ENCODE data around the gene TAL2. TPM values are rescaled to one million over a fixed set of nuclear protein-coding genes. Genes with fewer than 3 reads are reported as not detected.

Gene TAL2
- total RNA-seq, 4 donors from 2014 or later = 0.55 TPM; not detected in 3

DNA sequence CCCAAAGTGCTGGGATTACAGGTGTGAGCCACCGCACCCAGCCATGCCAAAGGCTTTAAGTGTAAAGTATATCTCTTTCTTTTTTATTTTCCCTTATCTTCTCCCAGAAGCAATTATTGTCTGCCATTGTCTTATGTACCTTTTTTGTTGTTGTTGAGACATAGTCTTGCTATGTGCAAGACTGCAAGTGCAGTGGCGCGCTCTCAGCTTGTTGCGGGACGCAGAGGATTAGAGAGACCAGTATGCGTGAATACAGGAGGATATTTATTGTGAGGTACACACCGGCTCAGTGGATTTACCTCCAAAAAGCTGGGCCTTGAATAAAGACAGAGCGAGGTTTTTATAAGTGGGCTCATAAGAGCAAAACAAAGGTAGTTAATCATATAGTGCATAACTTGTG lies 43.9 kb downstream of the TAL2 start:
- Histone ChIP-seq H3K9me3 (no peaks in the 10 kb centered on the region), H3K4me1 (no peaks in the 10 kb centered on the region), H3K4me3 (no peak overlapping the region), H3K27ac (no peak overlapping the region), H3K36me3 (no peaks in the 10 kb centered on the region), H3K27me3 (no peaks in the 10 kb centered on the region)
- intact Hi-C loops (cut with DNase I; ENCODE audit: low total_unique reads) = no loop called here
- TF ChIP-seq, protein P1, sequence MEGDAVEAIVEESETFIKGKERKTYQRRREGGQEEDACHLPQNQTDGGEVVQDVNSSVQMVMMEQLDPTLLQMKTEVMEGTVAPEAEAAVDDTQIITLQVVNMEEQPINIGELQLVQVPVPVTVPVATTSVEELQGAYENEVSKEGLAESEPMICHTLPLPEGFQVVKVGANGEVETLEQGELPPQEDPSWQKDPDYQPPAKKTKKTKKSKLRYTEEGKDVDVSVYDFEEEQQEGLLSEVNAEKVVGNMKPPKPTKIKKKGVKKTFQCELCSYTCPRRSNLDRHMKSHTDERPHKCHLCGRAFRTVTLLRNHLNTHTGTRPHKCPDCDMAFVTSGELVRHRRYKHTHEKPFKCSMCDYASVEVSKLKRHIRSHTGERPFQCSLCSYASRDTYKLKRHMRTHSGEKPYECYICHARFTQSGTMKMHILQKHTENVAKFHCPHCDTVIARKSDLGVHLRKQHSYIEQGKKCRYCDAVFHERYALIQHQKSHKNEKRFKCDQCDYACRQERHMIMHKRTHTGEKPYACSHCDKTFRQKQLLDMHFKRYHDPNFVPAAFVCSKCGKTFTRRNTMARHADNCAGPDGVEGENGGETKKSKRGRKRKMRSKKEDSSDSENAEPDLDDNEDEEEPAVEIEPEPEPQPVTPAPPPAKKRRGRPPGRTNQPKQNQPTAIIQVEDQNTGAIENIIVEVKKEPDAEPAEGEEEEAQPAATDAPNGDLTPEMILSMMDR (IDR thresholded peaks at IDR 0.05) = no peak
- TF ChIP-seq POLR2A (IDR thresholded peaks at IDR 0.05) = no peak
- no peak for DNase-seq

DNA sequence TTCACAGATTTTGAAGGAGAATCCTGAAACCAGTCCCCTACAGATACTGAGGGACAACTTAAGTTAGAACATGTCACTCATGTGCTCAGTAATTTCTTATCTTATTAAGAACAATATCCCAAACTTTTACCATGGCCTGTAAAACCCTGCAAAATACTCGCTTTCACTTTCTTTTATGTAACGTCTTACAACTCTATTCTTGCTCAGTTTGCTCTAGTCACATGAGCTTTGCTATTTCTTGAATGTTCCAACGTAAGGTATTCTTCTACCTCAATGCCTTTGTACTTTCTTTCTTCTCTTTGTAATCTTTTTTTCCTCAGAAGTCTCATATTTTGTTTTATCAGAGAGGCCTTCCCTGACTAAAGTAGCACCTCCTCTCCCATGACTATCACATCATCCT lies 46.1 kb downstream of the TAL2 start:
- Histone ChIP-seq H3K27ac (no peak overlapping the region), H3K36me3 (no peaks in the 10 kb centered on the region), H3K27me3 (no peaks in the 10 kb centered on the region), H3K9me3 (no peaks in the 10 kb centered on the region), H3K4me3 (no peak overlapping the region), H3K4me1 (no peaks in the 10 kb centered on the region)
- intact Hi-C loops (cut with DNase I; ENCODE audit: low total_unique reads) = no loop called here
- DNase-seq = no peak
- TF ChIP-seq POLR2A (IDR thresholded peaks at IDR 0.05) = no peak
- TF ChIP-seq, protein P1 (IDR thresholded peaks at IDR 0.05) = no peak

DNA sequence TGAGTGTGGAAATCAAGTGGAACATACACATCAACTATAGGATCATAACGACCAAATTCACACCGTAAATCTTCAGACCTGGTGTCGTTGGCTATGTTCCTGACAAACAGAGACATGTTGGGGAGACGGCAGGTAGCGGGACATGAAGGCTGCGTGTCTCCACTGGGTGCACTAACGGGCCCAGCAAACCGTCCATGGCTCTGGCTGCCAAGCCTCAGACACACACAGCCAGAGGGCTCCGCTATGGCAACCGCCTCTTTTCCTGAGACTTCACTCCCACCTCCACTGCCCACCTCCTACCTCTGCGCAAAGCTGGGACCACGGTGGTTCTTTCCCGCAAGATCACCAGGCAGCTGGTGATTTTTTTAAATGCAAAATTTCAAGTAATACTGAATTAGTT lies 48.4 kb downstream of the TAL2 start:
- no peak for TF ChIP-seq POLR2A (IDR thresholded peaks at IDR 0.05)
- TF ChIP-seq, protein P1 (IDR thresholded peaks at IDR 0.05) = no peak
- no peaks in the 10 kb centered on the region for H3K4me1 ChIP-seq
- no peaks in the 10 kb centered on the region for H3K27me3 ChIP-seq
- no peak overlapping the region for H3K4me3 ChIP-seq
- intact Hi-C loops (cut with DNase I; ENCODE audit: low total_unique reads) = no loop called here
- H3K36me3 ChIP-seq = no peaks in the 10 kb centered on the region
- no peaks in the 10 kb centered on the region for H3K9me3 ChIP-seq
- DNase-seq = no peak
- no peak overlapping the region for H3K27ac ChIP-seq

DNA sequence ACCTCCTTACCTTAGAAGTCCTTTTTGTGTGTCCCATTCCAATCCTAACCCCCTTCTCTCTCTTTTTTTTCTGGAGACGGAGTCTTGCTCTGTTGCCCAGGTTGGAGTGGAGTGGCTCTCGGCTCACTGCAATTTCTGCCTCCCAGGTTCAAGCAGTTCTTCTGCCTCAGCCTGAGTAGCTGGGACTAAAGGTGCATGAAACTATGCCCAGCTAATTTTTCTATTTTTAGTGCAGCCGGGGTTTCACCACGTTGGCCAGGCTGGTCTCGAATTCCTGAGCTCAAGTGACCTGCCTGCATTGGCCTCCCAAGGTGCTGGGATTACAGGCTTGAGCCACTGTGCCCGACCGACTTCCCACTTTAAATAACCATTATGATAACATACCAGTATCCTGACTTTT lies 49.6 kb downstream of the TAL2 start:
- Histone ChIP-seq H3K9me3 (no peaks in the 10 kb centered on the region), H3K4me1 (no peaks in the 10 kb centered on the region), H3K27ac (no peak overlapping the region), H3K4me3 (no peak overlapping the region), H3K27me3 (no peaks in the 10 kb centered on the region), H3K36me3 (no peaks in the 10 kb centered on the region)
- intact Hi-C loops (cut with DNase I; ENCODE audit: low total_unique reads) = no loop called here
- DNase-seq = no peak
- no peak for TF ChIP-seq POLR2A (IDR thresholded peaks at IDR 0.05)
- TF ChIP-seq, protein P1 (IDR thresholded peaks at IDR 0.05) = no peak

DNA sequence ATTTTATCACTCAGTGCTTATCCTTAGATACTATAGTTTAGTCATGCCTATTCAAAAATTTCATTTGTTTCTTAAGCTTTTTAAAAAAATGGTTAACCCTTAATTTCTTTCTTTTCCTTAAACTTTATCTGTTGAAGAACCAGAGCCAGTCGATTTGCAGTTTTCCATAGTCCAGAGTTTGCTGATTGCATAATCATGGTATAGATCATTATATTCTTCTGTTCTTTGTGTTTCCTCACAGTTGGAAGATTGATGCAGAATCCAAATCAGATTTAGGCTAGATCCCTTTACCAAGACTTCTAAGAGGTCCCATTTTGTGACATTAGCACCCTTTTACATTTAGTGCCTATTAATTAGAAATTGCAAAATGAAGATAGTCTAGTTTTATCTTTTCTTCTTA lies 50.0 kb downstream of the TAL2 start:
- Histone ChIP-seq H3K4me1 (no peaks in the 10 kb centered on the region), H3K27ac (no peak overlapping the region), H3K9me3 (no peaks in the 10 kb centered on the region), H3K27me3 (no peaks in the 10 kb centered on the region), H3K4me3 (no peak overlapping the region), H3K36me3 (no peaks in the 10 kb centered on the region)
- no peak for DNase-seq
- intact Hi-C loops (cut with DNase I; ENCODE audit: low total_unique reads) = no loop called here
- TF ChIP-seq, protein P1 (IDR thresholded peaks at IDR 0.05) = no peak
- no peak for TF ChIP-seq POLR2A (IDR thresholded peaks at IDR 0.05)

Other genes starting within 250 kb of the TAL2 start
- gene FSD1L, start 214.4 kb upstream of the TAL2 start, total RNA-seq = 10 to 100 TPM in 1 of 4 donors, 1 to 10 TPM in 3; 1.8 to 19.1 (median 8.3) TPM
- gene FKTN, start 104.3 kb upstream of the TAL2 start, total RNA-seq = 10 to 100 TPM in 3 of 4 donors, 1 to 10 TPM in 1; 2.6 to 39.1 (median 12.7) TPM
- gene TMEM38B, start 32.1 kb downstream of the TAL2 start, total RNA-seq = 10 to 100 TPM in 3 of 4 donors, 1 to 10 TPM in 1; 4.4 to 24.3 (median 17.1) TPM

Measured in uterus (tissue), 4 donors.